Right lobe of liver (tissue), 4 donors: ENCODE data around the gene ATP6V1G3.

Experiments used
- CTCF ChIP-seq, 4 donors: fragments of 200-600 bp in 3 of 4; fragments of 450-650 bp in 1 of 4; IDR thresholded peaks; one replicate each; pipeline versions ENCODE4 v1.5.1 to v1.8.0; 2016 to 2022; ENCODE audit warnings: antibody characterized with exemption in 4 of 4, mild to moderate bottlenecking in 2 of 4
- POLR2A ChIP-seq: fragments of 450-650 bp; IDR thresholded peaks from one replicate; pipeline ENCODE4 v1.6.1; 2017; ENCODE audit warnings: antibody characterized with exemption, mild to moderate bottlenecking
- donor health status: DM: no; HTN: no; CAD: no.
- donor health status: DM: no; HTN: no; CAD: no.
- donor health status: DM: no; HTN: yes; CAD: no.

GRCh38 chr1:198530953-198531352, 9.5 kb downstream of the ATP6V1G3 start:
- TF ChIP-seq CTCF (IDR thresholded peaks at IDR 0.05) (no peak), POLR2A (no peak)
